Measurements from ENCODE around the gene SMG6.

SMG6 gene

DNA sequence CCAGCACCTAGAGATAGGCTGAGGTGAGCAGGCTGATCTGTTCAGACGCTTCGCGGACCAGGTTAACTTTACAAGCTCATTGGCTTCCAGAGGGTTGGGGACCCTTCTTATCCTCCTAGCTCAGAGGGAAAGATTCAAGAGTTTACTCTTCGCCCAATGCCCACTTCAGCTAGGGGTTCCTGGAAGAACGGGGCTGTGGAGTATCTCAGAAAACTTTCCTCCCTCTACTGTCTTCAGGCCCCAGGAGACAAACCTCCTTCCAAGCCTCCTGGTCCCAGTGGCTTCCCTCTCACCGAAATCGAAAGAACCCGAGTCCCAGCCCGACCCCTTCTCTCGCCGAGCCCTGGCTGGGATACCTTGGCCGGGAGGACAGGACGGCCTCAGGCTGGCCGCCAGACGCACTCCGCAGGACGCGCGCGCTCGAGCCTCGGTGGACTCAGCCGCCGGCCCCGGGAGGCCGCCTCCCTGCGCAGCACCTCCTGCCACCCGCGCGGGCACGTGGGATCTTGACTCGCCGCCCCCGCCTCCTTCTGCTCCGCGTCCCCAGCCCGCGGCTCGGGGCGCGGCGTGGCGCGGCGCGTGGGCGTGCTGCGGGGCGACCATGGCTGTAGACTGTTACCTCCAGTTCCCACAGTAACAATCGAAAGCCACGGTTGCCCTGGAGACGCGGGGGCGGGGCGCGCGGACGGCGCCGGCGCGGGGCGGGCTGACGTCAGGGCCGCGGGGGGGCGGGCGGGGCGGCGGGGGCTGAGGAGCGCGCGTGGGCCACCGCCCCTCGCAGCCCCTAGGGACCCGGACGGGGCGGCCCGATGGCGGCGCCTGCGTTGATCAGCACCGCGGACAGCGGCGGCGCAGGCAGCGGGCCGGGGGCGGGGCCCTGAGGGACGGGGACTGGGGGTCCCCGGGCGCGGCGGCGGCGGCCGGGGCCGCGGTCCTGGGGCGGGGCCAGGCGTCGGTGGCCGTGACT lies 254.0 kb downstream of the SMG6 start:
- TF ChIP-seq, protein P1, sequence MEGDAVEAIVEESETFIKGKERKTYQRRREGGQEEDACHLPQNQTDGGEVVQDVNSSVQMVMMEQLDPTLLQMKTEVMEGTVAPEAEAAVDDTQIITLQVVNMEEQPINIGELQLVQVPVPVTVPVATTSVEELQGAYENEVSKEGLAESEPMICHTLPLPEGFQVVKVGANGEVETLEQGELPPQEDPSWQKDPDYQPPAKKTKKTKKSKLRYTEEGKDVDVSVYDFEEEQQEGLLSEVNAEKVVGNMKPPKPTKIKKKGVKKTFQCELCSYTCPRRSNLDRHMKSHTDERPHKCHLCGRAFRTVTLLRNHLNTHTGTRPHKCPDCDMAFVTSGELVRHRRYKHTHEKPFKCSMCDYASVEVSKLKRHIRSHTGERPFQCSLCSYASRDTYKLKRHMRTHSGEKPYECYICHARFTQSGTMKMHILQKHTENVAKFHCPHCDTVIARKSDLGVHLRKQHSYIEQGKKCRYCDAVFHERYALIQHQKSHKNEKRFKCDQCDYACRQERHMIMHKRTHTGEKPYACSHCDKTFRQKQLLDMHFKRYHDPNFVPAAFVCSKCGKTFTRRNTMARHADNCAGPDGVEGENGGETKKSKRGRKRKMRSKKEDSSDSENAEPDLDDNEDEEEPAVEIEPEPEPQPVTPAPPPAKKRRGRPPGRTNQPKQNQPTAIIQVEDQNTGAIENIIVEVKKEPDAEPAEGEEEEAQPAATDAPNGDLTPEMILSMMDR (conservative IDR thresholded peaks at IDR 0.05), result no peak
- H3K27ac ChIP-seq, result peak overlapping the region; percentile 78

DNA sequence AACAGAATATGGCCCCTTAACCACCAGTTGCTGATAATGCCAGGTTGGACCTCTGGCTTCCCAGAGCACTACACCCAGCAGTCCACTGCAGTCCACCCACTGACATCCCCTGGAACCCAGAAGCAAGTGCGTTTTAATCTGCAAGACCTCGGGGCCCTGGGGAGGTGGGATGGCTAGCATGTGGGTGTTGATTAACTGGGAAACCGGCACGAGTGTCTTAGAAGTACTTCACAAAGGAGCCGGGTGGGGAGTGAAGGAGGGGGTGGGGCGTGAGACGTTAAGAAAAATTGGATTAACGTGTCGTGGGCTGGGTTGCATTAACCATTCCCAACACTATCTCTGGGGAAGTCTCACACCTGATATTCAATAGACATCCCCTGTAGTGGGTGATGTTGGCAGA lies 254.8 kb downstream of the SMG6 start:
- TF ChIP-seq, protein P1 (conservative IDR thresholded peaks at IDR 0.05), result no peak
- H3K27ac ChIP-seq, result peak overlapping the region; percentile 78

DNA sequence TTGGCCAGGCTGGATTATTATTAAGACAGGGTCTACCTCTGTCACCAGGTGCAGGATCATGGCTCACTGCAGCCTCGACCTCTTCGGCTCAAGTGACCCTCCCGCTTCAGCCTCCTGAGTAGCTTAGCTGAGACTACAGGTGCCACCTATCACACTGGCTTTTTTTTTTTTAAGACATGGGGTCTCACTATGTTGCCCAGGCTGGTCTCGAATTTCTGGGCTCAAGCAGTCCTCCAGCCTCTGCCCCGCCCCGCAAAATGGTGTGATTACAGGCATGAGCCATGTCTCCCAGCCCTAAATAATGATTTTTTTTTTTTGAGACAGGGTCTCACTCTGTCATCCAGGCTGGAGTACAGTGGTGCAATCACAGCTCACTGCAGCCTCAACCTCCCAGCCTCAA lies 256.0 kb downstream of the SMG6 start:
- no peak overlapping the region for H3K27ac ChIP-seq
- TF ChIP-seq, protein P1 (conservative IDR thresholded peaks at IDR 0.05), result no peak

DNA sequence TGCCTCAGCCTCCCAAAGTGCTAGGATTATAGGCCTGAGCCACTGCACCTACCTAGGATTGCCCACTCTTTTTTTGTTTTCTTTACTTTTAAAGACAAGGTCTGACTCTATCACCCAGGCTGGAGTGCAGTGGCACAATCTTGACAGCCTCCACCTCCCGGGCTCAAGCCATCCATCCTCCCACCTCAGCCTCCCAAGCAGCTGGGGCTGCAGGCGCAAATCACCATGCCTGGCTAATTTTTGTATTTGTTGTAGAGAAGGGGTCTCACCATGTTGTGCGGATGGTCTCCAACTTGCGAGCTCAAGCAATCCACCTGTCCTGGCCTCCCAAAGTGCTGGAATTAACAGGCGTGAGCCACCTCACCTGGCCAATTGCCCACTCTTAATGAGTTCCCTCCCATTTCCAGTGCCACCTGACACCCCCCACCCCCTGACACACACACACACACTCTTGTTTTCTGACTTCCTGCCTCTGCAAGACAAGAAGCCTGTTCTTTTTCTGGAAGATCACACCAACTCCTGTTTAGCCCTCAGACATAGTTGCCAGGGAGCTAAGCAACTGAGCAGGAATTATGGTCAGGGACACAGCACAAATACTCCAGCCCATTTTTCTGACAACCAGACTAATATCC lies 259.2 kb downstream of the SMG6 start:
- TF ChIP-seq, protein P1 (conservative IDR thresholded peaks at IDR 0.05), result no peak
- no peak overlapping the region for H3K27ac ChIP-seq

DNA sequence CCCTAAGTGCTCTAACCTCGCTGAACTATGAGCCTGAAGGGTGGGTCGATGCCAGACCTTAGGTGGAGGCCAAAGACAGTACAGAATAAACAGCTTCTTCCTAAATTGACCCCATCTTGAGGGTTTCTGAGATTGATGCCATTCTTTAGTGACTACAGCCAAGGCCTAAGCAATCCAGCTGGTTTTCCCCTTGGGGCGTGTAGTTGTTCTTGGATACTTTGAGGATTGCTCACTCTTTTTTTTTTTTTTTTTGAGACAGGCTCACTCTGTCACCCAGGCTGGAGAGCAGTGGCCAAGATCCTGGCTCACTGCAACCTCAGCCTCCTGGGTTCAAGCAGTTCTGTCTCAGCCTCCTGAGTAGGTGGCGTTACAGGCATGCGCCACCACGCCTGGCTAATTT lies 259.8 kb downstream of the SMG6 start:
- H3K27ac ChIP-seq, result no peak overlapping the region; the same call in 1 of the 2 replicates
- TF ChIP-seq, protein P1 (conservative IDR thresholded peaks at IDR 0.05), result no peak

DNA sequence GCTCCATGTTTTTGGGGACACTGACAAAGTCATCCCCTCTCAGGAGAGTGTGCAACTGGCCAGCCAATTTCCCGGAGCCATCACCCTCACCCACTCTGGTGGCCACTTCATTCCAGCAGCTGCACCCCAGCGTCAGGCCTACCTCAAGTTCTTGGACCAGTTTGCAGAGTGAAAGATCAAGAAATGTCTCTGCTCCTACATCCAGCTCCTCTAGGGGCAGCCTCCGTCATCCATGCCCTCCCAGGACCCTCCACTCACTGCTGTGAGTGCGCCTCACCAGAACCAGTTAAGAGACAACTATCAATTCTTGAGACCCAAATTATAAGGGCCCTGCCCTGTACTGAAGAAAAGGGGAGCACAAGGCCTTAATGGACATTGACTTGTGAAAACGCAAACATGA lies 260.7 kb downstream of the SMG6 start:
- TF ChIP-seq, protein P1 (conservative IDR thresholded peaks at IDR 0.05), result no peak
- peak overlapping the region; percentile 94 for H3K27ac ChIP-seq

DNA sequence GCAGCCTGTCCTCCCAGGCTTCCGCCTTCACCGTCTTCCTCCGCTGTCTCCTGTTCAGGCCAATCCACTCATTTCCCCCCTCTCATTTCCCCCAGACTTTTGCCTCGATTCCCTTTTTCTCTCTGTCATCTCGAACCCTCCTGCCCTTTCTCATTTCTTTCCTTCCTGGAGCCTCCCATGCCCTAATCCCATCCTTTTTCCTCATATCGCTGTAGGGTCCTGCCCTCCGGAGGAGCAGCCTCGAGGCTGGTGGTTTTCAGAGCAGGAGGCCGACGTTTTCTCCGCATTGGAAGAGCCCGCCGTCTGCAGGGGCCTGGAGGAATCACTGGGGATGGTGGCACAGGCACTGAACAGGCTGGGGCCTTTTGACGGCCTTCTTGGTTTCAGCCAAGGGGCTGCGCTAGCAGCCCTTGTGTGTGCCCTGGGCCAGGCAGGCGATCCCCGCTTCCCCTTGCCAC lies 261.2 kb downstream of the SMG6 start:
- peak overlapping the region; percentile 94 for H3K27ac ChIP-seq
- TF ChIP-seq, protein P1 (conservative IDR thresholded peaks at IDR 0.05), result no peak; the same call in 1 of the 2 replicates
